Upper lobe of left lung (tissue), 4 donors: ENCODE results near the gene OR52D1.

Experiments used
- CTCF ChIP-seq, 6 experiments: fragments of 450-650 bp in 4 of 6; fragments of 200-600 bp in 2 of 6; sonication (generic) in 2 of 6; IDR thresholded peaks; one replicate each; pipeline ENCODE4 v1.5.1; 2016 to 2019; ENCODE audit warnings: antibody characterized with exemption in 6 of 6
- EP300 ChIP-seq, 4 donors: sonication (generic); formaldehyde crosslinking; IDR thresholded peaks; one replicate each; pipeline ENCODE4 v1.5.1; 2017; ENCODE audit warnings: antibody characterized with exemption in 4 of 4, control low read depth in 2 of 4
- POLR2A ChIP-seq, 4 donors: fragments of 450-650 bp; IDR thresholded peaks; one replicate each; pipeline ENCODE4 v1.5.1; 2016 to 2017; ENCODE audit warnings: antibody characterized with exemption in 4 of 4, mild to moderate bottlenecking in 2 of 4

- TF ChIP-seq CTCF (IDR thresholded peaks at IDR 0.05) = no peak
- no peak for TF ChIP-seq POLR2A (IDR thresholded peaks at IDR 0.05)
- no peak for TF ChIP-seq EP300 (IDR thresholded peaks at IDR 0.05)
Observed at GRCh38 chr11:5486421-5486820, 2.1 kb upstream of the OR52D1 start.
